GM19468 (cell line): ENCODE data around the gene CAPZB.

Source experiments
- ATAC-seq: cut with Tn5 transposase; IDR thresholded peaks from one replicate; pipeline ENCODE4 v1.9.1; 2021; ENCODE audit warnings: mild to moderate bottlenecking, moderate library complexity, moderate number of reproducible peaks; ENCODE audit not compliant: unreplicated experiment; ENCODE audit errors: extremely low read depth

CAPZB gene

GRCh38 chr1:19392221-19392620 is 93.1 kb downstream of the CAPZB start:
- no peak for ATAC-seq

GRCh38 chr1:19391596-19391981 is 93.8 kb downstream of the CAPZB start:
- no peak for ATAC-seq

GRCh38 chr1:19390901-19391595 is 94.3 kb downstream of the CAPZB start:
- peak; percentile 22 for ATAC-seq

DNA sequence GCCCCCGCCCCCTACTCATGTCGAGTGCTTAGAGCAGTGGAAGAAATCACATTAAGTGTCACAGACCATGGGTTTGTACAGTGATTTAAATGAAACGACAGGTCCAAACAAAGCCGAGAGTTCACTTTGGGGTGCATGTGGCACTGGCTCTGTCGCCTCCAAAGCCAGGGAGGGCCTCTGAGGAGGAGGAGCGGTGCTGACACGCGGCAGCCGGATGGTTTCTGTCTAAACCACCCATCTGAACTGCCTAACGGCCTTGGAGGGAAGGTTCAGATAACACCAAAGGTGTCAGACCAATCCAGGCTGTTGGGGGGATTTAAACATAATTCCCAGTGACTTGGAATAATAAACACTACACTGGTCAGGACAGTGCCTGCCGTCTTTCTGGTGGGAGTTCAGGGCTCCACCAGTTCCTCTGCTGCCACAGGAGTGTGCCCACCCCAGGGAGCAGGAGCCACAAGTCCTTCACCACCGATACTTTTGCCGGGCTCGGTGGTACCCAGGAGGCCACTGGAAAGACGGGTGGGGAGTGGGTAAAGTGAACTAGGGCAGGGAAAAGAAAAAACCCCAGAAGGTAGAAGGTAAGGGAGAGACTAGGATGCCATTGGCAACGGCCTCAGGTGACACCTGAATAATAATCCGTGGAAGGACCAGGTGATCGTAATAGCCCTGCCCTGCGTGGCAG is 95.0 kb downstream of the CAPZB start:
- ATAC-seq = no peak

DNA sequence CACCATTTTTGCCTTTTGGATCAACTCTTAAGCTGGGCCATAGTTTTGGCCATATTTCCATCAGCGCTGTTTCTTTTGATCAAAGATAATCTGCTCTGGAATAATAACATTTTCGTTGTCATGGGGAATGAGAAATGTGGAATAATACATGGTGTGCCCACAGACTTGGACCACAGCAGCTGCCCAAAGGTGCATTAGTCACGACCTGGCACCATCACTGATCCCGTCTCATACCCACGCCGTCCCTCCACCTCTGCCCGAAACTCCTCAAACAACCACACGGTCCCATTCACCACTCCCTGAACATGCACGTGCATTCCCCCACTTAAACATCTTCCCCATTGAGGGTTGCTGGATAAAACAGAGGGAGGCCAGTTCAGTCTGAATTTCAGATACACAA is 96.4 kb downstream of the CAPZB start:
- ATAC-seq = no peak

GRCh38 chr1:19387045-19387467 is 98.3 kb downstream of the CAPZB start:
- ATAC-seq = no peak

GRCh38 chr1:19385869-19386591 is 99.3 kb downstream of the CAPZB start:
- ATAC-seq = no peak

DNA sequence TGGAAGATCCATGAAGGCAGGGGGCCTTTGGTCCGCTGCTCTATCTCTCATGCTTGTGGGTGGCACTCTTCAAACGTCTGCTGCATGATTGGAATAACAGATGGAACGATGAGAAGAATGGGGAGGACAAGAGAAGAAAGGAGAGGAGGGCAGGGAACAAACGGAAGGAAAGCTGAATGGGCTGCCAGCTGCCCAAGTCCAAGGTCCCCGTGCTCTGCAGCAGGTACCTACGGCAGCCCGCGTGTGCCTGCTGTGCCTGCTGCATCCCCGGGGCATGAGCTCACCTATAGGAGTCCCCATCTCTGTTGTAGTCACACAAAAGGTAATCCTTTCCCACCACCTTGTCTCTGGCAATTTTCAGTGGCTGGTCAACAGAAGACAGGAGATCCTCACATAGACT is 100.1 kb downstream of the CAPZB start:
- ATAC-seq = no peak

GRCh38 chr1:19384772-19385187 is 100.6 kb downstream of the CAPZB start:
- ATAC-seq = no peak

DNA sequence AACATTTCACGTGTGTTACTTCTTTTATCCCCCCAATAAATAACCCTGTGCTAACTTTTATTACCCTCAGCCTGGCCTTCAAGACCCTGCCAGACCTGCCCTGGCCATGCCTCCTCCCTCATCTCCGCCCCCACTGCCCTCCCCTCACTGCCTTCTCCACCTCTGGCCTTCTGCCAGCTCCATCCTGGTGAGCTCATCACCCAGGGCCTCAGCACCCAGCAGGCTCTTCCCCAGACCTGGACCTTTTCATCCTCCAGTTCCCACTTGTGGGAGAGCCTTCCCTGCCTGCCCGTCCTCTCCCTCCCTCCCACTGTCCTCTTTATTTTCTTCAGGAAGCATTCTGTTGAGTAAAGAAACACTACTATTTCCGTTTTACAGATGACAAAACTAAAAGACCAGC is 101.2 kb downstream of the CAPZB start:
- no peak for ATAC-seq

GRCh38 chr1:19382222-19382621 is 103.1 kb downstream of the CAPZB start:
- ATAC-seq = no peak

DNA sequence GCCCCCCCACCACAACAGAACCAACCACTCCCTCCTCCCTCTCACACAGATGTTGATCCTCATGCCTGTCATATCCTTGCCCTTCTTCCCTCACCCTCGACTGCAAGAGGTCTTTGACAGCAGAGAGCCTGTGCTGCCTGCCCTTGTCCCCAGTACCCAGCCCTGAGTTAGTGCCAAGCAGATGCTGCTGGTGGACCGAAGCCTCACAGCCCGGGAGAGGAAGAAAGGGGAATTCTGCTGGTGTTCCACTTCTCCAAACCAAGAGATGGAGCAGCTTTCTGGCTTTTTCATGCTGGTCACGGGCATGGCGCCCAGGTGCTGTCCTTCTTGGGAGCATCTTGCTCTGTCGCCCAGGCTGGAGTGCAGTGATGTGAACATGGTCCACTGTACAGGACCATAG is 104.1 kb downstream of the CAPZB start:
- no peak for ATAC-seq

- ATAC-seq = no peak
Observed at GRCh38 chr1:19377812-19378718, 107.3 kb downstream of the CAPZB start.

- ATAC-seq = no peak
Observed at GRCh38 chr1:19376428-19377372, 108.6 kb downstream of the CAPZB start.

DNA sequence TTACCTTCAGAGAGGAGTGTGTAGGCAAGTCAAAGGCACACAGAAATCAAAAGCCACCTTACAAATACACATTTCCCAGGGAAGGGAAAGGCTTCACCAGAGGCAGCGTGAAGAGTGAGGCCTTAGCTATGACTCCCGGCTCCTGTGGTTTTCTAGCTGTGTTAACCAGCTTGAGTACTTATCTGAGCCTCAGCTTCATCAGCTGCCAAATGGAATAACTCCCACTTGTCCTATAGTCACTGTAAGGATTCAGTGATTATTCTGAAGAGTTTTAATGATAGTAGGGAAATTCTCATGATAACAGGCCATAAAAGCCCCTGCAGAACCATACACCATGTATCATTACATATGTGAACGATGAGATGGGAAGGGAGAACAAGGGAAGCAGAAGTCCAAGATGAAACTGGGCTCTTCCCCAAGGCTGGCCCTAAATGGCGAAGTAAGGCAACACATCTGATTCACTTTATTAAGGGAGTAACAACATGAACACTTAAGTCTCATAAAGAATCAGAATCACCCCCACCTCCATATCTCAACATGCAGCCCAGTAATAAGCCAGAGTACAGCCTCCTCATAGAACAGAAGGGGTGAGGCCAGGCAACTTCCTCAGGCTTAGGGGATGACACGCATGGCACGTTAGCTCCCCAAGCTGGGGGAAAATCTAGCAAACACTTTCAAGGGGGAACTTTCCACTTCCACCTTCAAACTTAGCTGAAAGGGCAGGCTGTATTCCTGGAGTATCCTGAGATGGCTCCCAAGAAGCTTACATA is 109.5 kb downstream of the CAPZB start:
- ATAC-seq = no peak

DNA sequence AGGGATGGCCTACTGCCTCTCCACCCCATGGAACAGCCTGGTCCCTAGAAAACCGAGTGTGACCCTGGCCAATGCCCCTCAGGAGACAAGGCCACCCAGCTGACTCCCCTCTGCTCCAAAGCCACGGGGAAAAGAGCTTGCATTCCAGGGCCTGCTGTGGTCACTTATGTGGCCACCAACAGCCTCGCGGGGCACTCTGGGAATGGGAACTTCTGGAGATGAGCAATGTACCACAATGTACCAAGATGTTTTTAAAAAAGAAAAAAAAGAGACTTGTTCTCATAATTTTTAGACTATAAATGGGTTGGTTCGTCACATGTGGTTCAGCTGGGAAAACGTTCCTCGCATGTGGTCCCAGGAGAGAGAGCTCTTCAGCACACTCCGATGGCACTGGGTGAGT is 110.4 kb downstream of the CAPZB start:
- no peak for ATAC-seq

DNA sequence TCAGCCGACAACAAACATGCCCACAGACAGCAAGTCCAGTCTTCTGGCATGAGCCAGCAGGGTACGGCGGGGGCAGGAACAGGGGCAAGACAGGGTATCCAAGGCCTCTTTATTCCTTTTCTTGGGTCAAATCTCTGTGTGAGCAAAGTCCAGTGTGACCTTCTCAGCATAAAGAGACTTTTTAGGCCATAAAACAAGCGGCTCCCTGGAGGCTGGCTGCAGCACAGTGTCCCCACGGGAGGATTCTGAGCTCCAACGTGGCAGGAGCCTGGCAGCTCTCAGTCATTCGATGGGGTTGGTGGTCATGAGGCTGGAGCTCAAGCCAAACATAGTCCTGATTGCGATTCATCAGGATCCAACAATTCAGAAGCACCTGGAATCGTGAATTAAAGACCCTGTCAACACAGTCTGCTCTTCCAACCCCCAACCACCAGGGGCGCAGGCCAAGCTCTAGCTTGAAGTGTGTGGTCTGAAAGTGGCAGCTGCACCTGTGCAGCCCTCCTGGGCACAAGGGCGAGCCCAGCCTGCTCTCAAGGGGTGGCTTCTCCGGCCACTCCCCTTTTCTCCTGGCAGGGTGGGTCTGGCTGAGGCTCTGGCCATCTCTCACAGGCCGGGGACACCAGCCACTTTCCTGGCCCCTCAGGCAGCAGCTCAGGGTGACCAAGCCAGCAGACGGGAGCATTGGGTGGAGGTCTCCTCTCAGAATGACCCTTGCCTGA is 111.1 kb downstream of the CAPZB start:
- ATAC-seq = no peak
